ENCODE results near the gene MICA.

The MICA gene

DNA sequence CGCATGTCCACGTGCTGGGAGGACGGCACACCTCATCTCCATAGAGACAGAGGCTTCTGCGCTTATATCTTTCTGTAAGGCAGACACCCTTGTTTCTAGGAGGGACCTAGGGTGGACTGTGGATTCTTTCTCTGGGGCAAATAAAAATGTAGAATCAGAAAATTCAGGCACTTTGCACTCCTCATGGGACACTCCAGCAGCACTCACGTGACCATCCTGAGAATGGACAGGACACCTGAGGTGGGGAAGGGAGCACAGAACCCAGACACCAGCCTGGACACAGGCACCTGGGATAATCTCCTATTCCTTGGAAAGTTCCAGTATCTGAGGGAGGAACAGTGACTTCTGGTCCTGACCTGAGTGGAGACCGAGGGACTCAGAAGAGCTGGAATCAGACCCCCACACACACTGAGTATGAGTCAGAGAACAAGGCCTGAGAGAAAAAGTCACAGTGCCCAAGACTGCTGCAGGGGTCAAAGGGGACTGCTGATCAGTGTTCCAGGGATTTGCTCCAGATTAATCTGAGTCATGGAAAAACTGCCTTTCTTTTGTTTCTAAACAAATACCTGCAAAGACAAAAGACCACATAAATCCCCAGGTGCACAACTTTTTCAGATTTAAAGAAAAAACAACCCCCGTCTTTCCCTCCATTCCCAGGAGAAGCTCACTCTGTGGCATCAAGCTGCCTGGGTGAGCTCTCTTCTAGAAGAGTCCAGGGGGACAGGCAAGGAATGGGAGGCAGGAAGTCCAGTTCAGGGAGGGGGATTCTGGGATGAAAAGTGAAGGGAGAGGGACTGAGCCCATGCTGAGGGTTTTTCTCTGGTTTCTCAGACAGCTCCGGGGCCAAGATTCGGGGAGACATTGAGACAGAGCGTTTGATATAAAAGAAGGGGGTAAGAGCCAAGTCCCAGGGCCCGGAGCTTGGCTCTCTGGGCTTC is 58.9 kb downstream of the MICA start:
- no peak for FAIRE-seq

- FAIRE-seq: no peak
Observed at GRCh38 chr6:31462964-31463870, 59.8 kb downstream of the MICA start.

GRCh38 chr6:31464252-31465184 is 61.1 kb downstream of the MICA start:
- FAIRE-seq: no peak
